Progenitor cell of endocrine pancreas (in vitro differentiated cells): ENCODE data around the gene ZGLP1. TPM values are rescaled to one million over a fixed set of nuclear protein-coding genes. Genes with fewer than 3 reads are reported as not detected.

Experiments
- DNase-seq: peaks from one replicate; pipeline ENCODE4 v3.0.0; 2021; ENCODE audit warnings: low spot score; ENCODE audit not compliant: unreplicated experiment
- H3K27ac Mint-ChIP-seq: 2 replicates; pipeline ENCODE4 v1.8.0; 2021; ENCODE audit warnings: mild to moderate bottlenecking, moderate library complexity, mixed read lengths
- H3K27me3 Mint-ChIP-seq: 2 replicates; pipeline ENCODE4 v1.8.0; 2021; ENCODE audit warnings: mixed read lengths
- H3K36me3 Mint-ChIP-seq: 2 replicates; pipeline ENCODE4 v1.8.0; 2022; ENCODE audit warnings: mixed read lengths; ENCODE audit not compliant: insufficient read depth
- H3K4me1 Mint-ChIP-seq: 2 replicates; pipeline ENCODE4 v1.8.0; 2021; ENCODE audit warnings: low read depth, mixed read lengths
- H3K4me3 Mint-ChIP-seq: 2 replicates; pipeline ENCODE4 v1.8.0; 2021; ENCODE audit warnings: low read depth, mild to moderate bottlenecking, moderate library complexity, mixed read lengths
- H3K9me3 Mint-ChIP-seq: 2 replicates; pipeline ENCODE4 v1.8.0; 2021; ENCODE audit warnings: low read depth, mixed read lengths
- CTCF ChIP-seq: fragments of 200-600 bp; sonication (generic); IDR thresholded peaks from one replicate; pipeline ENCODE4 v1.5.0; 2021; ENCODE audit warnings: antibody characterized with exemption, mild to moderate bottlenecking; ENCODE audit not compliant: unreplicated experiment
- total RNA-seq: library from RNA; stranded (reverse); gene quantifications from 2 replicates; pipeline ENCODE4 v1.2.1, GENCODE V29; 2021

ZGLP1 gene
- total RNA-seq, 1 donor from 2014 or later: 26.8 TPM

- Mint-ChIP-seq H3K27me3 (no peaks in the 10 kb centered on the region), H3K4me3 (no peak overlapping the region), H3K27ac (no peak overlapping the region), H3K4me1 (no peaks in the 10 kb centered on the region), H3K36me3 (peaks cover 11% of the 10 kb centered on the region), H3K9me3 (no peaks in the 10 kb centered on the region)
- DNase-seq: no peak
- no peak for TF ChIP-seq CTCF
These were observed 12.5 kb upstream of the ZGLP1 start for GRCh38 chr19:10321874-10322835.

GRCh38 chr19:10321417-10321797 lies 11.8 kb upstream of the ZGLP1 start:
- no peak for TF ChIP-seq CTCF
- no peak overlapping the region for H3K4me3 Mint-ChIP-seq
- no peaks in the 10 kb centered on the region for H3K9me3 Mint-ChIP-seq
- H3K4me1 Mint-ChIP-seq: no peaks in the 10 kb centered on the region
- H3K27me3 Mint-ChIP-seq: no peaks in the 10 kb centered on the region
- no peak overlapping the region for H3K27ac Mint-ChIP-seq
- peaks cover 11% of the 10 kb centered on the region for H3K36me3 Mint-ChIP-seq
- no peak for DNase-seq

- Mint-ChIP-seq H3K36me3 (peaks cover 14% of the 10 kb centered on the region), H3K9me3 (no peaks in the 10 kb centered on the region), H3K4me3 (no peak overlapping the region), H3K27me3 (no peaks in the 10 kb centered on the region), H3K4me1 (peaks cover 6% of the 10 kb centered on the region), H3K27ac (no peak overlapping the region)
- TF ChIP-seq CTCF: no peak
- no peak for DNase-seq
These were observed 11.2 kb upstream of the ZGLP1 start for GRCh38 chr19:10320602-10321416.

- H3K4me1 Mint-ChIP-seq: peaks cover 14% of the 10 kb centered on the region
These were observed 9.4 kb upstream of the ZGLP1 start for GRCh38 chr19:10318807-10319682.

More at GRCh38 chr19:10318807-10319682, 9.4 kb upstream of the ZGLP1 start:
- TF ChIP-seq CTCF: no peak
- Mint-ChIP-seq H3K36me3 (peaks cover 14% of the 10 kb centered on the region), H3K27me3 (no peaks in the 10 kb centered on the region), H3K4me3 (no peak overlapping the region), H3K9me3 (no peaks in the 10 kb centered on the region), H3K27ac (no peak overlapping the region)
- DNase-seq: no peak
